Amniotic stem cell (primary cell): Measurements from ENCODE around the gene ADGRE1.
A peak's percentile ranks its signal among the peaks of the same experiment; 100 is the strongest.
"Not testable (repeated sequence)": the region's sequence is repeated elsewhere in the genome, so short reads cannot be mapped to it uniquely, and the experiment has no call there.

ENCODE experiments used
- DNase-seq: peaks from one replicate; lab custom pipeline; 2025; lab: John Stamatoyannopoulos, UW

The ADGRE1 gene, protein sequence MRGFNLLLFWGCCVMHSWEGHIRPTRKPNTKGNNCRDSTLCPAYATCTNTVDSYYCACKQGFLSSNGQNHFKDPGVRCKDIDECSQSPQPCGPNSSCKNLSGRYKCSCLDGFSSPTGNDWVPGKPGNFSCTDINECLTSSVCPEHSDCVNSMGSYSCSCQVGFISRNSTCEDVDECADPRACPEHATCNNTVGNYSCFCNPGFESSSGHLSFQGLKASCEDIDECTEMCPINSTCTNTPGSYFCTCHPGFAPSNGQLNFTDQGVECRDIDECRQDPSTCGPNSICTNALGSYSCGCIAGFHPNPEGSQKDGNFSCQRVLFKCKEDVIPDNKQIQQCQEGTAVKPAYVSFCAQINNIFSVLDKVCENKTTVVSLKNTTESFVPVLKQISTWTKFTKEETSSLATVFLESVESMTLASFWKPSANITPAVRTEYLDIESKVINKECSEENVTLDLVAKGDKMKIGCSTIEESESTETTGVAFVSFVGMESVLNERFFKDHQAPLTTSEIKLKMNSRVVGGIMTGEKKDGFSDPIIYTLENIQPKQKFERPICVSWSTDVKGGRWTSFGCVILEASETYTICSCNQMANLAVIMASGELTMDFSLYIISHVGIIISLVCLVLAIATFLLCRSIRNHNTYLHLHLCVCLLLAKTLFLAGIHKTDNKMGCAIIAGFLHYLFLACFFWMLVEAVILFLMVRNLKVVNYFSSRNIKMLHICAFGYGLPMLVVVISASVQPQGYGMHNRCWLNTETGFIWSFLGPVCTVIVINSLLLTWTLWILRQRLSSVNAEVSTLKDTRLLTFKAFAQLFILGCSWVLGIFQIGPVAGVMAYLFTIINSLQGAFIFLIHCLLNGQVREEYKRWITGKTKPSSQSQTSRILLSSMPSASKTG

DNA sequence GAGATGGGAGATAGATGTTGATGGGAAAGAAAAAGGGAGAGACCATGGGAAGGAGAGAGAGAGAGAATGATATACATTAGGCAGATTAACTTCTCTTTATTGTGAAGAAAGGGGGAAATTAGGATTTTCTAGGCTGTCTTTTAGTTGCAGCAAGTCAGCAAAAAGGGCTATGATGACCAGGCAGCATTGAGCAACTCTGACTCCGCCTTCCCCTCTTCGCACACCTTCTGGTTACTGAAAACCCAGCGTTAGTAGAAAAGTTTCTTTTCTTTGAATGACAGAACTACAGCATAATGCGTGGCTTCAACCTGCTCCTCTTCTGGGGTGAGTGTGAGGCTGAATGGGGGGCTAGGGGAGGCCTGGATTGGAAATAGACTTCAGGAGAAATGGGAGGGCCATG, at the start of gene ADGRE1:
ADGRE1 (plus strand) TSS at position 264 of the 400 bp plus-strand sequence; CDS start at position 294, 30 bp downstream.
- DNase-seq = no peak

DNA sequence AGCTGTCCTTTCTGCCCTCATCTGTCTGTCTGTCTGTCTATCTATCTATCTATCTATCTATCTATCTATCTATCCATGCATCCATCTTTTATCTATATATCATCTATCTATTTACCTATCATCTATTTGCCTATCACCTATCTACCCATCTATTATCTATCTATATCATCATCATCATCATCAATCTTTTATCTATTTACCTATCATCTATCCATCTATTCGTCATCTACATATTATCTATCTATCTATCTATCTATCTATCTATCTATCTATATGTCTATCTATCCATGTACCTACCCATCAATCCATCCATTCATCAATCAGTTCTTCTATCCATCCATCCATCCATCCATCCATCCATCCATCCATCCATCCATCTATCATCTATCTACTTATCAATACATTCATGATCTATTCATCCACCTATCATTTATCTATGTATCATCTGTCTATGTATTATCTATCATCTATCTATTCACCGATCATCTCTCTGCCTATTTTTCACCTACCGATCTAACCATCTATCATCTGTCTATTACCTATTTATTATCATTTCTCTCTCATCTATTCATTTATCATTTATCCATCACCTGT, 49.2 kb upstream of the ADGRE1 start:
- DNase-seq = no peak

DNA sequence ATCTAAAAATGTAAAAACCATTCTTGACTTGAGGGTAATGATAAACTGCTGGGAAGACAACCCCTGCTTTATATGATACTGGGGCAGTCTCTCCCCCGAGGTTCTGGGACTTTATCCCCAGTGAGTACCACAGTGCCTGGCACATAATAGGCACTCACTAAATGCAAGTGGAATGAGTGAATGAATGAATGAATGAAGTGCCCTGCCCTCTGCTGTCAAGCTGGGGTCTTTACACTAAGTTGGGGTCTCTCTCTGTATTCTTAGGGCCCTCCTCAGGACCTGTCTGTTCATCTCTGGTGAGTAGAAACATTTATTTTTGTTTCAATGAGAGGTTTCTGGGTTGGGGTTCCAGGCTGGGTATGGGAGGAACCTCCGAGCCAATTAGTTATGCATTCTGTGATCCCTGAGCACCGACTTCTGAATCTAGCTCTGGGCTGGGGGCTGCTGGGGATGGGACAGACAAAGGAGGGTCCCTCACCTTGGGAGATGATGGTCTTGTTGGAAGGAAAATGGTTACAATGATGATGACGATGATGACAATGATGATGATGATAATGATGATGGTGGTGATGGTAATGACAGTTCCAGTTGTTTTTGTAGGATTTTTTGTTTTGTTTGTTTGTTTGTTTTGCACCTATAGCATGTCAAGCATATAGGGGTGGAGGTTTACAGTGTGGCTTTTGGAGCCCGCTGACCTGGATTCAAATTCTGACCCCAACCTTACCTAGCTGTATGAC, 44.3 kb upstream of the ADGRE1 start:
- no peak for DNase-seq

DNA sequence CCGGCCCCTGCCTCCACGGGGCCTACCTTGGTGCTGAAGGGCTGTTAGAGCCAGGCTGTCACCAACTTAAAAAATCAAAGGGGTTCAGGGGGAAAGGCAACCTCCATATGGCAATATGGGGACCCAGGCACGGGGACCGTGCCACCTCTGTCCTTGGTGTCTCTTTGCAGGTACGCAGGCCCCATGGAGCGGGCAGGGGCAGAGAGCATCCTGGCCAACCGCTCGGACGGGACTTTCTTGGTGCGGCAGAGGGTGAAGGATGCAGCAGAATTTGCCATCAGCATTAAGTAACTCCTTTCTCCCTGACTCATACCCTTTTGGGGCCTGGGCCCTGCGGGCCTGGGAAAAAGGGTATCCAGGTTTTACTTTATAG, 39.6 kb upstream of the ADGRE1 start:
- DNase-seq = no peak

DNA sequence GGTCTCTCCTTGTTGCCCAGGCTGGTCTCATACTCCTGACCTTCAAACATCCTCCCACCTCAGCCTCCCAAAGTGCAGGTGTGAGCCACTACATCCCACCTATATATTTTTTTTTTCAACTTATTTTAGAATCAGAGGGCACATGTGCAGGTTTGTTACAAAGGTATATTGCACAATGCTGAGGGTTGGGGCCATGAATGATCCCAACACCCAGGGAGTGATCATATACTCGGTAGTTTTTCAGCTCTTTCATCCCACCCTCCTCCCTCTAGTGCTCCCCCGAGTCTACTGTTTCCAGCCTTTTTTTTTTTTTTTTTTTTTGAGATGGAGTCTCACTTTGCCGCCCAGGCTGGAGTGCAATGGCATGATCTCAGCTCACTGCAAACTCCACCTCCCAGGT, 38.4 kb upstream of the ADGRE1 start:
- DNase-seq = no peak

DNA sequence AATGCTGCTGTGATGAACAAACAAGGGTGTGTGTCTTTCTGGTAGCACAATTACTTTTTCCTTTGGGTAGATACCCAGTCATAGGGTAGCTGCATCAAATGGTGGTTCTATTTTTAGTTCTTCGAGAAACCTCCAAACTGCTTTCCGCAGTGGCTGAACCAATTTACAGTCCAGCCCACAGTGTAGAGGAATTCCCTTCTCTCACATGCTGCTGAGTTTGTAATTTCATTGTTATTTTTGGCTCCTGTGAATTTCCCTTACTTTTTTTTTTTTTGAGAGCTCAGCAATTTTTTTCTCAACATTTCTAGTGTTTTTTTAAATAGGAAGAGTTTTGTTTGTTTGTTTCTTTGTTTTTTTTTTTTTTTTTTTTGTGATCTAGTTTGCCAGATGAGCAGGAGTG, 37.5 kb upstream of the ADGRE1 start:
- DNase-seq = no peak

DNA sequence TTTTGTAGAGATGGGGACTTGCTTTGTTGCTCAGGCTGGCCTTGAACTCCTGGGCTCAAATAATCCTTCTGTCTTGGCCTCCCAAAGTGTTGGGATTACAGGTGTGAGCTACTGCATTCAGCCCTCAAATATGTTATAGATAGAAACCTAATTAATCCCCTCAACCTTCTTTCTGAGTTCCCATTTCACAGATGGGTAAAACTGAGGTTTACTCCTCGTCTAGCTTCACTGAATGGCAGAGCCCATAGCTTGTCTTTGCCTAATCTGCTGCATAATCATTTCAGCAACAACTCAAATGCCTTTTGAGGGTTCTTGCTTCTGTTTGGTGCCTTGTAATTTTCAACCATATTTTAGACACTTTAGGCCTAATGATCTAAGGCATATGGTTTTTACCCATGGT, 36.0 kb upstream of the ADGRE1 start:
- no peak for DNase-seq

DNA sequence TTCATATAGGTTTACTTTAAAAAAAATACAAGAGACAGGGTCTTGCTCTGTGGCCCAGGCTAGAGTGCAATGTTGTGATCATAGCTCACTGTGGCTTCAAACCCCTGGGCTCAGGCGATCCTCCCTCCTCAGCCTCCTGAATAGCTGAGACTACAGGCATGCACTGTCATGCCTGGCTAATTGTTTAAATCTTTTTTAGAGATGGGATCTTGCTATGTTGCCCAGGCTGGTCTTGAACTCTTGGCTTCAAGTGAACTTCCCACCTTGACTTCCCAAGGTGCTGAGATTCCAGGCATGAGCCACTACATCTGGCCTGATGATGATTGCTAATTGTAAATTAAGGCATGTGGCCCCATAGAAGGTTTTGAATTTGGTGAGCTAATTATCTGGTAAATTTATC, 35.4 kb upstream of the ADGRE1 start:
- DNase-seq = no peak

DNA sequence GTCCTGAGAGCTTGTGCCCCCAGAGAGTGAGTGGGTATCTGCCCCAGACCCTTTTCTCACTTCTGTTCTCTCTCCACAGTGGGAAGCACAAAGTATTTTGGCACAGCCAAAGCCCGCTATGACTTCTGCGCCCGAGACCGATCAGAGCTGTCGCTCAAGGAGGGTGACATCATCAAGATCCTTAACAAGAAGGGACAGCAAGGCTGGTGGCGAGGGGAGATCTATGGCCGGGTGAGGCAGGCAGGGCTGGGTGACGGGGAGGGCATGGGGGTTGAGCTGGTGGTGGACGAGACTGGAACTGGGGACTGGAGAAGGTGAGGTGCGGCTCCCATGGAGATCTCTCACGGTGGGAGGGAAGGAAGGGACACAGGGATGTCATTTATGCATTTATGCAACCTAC, 33.5 kb upstream of the ADGRE1 start:
- DNase-seq = no peak

DNA sequence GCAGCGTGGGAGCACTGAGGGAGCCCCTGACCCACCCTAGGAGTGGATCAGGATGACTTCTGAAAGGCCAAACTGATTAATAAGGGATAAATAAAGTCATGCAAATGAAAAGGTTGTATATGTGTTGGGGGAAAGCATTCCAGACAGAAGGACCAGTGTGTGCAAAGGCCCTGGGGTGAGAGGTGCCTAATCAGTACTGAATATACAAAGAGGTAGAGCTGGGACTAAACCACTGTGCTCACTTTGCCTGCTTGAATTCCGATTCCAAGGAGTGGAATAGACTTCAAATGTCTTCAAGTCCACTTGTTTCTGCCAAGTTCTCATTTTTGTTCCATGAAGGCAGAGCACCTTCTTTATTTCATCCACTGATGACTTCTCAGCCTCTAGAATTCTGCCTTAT, 32.6 kb upstream of the ADGRE1 start:
- no peak for DNase-seq

DNA sequence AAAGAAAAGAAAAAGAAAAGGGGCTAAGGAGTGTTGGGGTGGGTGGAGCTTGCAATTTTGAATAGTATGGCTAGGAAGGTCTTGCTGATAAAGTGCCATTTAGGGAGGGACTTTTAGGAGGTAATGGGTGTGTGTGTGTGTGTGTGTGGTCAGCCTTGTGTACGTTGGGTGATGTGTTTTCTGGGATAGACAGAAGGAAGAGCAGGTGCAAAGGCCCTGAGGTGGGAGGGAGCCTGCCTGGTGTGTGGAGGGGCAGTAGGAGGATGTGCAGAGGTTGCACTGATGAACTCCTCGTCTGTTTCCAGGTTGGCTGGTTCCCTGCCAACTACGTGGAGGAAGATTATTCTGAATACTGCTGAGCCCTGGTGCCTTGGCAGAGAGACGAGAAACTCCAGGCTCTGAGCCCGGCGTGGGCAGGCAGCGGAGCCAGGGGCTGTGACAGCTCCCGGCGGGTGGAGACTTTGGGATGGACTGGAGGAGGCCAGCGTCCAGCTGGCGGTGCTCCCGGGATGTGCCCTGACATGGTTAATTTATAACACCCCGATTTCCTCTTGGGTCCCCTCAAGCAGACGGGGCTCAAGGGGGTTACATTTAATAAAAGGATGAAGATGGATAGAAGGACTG, 30.5 kb upstream of the ADGRE1 start:
- no peak for DNase-seq

DNA sequence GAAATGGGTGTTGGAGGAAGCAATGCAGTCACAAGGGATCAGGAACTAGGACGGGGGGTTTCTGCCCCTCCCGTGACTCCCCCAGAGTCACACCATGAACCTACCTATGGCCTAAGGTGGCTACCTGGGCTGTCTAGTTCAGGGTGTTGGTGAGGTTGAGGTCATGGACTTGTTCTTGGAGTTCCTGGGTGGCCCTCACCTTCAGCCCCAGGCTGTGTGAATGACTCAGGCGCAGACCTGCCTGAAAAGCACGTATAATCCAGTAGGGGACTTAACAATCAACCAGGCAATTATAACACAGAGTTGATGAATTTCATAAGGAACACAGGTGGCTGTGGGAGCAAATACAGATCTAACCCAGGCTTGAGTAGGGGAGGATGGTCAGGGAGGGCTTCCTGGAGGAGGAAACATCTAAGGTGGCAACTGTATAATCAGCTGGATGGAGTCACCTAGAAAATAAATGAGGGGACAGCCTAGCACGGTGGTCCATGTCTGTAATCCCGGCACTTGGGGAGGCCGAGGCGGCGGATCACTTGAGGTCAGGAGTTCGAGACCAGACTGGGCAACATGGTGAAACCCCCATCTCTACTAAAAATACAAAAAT, 25.6 kb upstream of the ADGRE1 start:
- no peak for DNase-seq

DNA sequence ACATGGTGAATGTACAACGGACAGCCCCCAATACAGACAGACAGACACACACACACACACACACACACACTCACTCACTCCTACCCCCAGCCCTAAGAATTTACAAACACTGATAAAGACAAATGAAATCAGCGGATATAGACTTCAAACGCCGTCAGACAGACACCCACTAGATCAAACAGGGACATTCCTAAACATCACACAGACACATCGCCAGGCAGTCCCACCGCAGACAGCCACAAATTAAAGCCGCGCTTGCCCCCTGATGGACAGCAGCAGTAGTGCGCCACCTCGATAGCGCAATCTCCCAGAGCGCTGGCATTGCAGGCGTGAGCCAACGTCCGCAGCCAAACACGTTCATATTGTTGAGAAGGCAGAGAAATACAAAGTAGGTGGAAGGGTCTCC, 24.7 kb upstream of the ADGRE1 start:
- DNase-seq = peak; percentile 47

DNA sequence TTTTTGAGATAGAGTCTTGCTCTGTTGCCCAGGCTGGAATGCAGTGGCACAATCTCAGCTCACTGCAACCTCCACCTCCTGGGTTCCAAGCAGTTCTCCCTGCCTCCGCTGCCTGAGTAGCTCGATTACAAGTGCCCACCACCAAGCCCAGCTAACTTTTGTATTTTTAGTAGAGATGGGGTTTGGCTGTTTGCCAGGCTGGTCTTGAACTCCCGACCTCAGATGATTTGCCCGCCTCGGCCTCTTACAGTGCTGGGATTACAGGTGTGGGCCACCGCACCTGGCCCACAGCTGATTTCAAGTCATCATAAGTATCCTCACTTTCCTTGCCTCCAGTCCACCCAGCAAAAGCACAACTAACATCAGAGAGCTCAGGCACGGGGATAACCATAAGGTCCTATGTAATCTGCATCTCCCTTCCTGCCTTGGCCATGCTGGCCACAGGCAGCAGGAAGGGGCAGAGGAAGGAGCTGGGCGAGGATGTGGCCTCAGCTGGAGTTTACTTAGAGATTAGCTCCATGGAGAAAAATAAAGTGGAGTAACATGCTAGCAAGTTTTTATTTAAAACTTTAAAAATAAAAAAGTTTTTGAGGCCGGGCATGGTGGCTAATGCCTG, 22.9 kb upstream of the ADGRE1 start:
- DNase-seq = no peak

DNA sequence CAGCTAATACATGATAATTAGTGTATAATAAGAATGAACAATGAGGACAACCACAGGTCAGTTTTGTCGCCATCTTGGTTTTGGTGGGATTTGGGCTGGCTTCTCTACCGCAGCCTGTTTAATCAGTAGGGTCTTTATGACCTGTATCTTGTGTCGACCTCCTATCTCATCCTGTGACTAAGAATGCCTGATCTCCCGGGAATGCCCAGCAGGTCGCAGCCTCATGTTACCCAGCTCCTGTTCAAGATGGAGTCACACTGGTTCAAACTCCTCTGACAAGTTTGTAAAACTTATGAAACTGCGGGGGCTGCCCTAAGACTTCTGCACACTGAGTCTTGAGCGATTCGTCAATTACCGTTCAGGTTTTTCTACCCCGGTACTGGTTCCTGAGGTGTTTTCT, 21.5 kb upstream of the ADGRE1 start:
- no peak for DNase-seq

DNA sequence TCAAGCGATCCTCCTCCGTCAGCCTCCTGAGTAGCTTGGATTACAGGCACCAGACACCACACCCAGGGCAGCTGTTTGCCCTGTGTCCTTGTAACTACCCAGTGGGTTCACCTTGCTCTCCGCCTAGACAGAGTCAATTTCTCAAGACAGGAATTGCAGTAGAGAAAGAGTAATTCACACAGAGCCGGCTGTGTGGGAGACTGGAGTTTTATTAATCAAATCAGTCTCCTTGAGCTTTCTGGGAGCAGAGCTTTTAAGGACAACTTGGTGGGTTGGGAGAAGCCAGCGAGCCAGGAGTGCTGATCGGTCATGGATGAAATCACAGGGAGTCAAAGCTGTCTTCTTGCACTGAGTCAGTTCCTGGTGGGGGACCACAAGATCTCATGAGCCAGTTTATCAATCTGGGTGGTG, 20.6 kb upstream of the ADGRE1 start:
- DNase-seq = no peak

DNA sequence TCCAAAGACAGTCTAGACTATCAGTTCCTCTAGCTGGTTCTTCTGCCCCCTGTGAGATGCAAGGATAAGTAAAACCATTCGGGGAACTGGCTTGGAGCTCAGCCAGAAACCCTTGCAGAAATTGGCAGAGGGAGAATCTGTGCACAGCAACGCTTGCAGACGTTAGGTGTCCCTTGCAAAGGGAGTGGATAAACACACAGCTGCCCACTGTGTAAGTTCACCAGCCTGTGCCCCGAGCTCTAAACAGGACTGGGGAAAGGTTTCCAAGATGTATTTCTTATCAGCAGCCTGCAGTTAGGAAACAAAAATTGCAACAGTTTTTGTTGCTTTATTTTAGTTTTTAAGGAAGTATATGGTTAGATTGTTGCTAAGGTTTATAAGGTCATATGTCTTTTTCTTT, 19.0 kb upstream of the ADGRE1 start:
- no peak for DNase-seq

DNA sequence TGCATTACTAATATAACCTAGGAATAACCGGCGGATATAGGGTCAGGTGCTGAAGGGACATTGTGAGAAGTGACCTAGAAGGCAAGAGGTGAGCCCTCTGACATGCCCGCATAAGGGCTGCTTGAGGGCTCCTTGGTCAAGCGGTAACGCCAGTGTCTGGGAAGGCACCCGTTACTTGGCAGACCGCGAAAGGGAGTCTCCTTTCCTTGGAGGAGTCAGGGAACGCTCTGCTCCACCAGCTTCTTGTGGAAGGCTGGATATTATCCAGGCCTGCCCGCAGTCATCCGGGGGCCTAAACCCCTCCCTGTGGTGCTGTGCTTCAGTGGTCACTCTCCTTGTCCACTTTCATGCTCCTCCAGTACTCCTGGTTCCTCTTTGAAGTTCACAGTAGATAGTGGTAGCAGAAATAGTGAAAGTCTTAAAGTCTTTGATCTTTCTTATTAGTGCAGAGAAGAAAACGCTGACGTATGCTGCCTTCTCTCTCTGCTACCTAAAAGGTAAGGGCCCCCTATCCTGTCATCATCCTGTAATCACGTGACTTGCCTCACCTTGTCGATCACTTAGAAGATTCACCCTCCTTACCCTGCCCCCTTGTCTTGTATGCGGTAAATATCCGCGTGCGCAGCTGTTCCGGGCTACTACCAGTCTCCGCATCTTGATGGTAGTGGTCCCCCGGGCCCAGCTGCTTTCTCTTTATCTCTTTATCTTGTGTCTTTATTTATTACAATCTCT, 18.1 kb upstream of the ADGRE1 start:
- not testable (repeated sequence) for DNase-seq

DNA sequence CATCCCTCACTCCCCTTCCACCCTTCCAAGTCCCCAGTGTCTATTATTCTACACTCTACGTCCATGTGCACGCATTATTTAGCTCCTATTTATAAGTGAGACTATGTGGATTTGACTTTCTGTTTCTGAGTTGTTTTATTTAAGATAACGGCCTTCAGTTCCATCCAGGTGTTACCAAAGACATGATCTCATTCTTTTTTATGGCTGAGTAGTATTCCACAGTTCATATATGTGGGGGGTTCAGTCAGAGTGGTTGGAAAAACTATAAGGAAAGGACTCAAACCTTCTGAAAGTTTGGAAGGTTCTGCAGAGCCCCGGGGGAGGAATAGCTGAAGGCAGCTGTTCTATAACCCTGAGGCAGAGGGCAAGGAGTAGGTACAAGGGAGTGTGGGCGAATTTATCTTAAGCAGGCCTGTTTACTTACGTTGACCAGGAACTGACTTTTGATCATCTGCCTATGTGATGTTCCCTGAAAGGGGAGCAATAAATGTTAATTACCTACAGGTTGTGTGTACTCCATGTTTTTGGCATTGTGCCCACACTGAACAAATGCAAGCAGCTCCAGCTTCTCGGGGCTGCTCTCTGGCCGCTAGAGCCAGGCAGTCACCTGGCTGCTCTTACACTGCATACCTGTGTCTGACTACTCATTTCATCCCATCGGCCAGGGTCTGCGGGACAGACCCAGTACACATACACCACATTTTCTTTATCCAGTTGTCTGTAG, 13.5 kb upstream of the ADGRE1 start:
- no peak for DNase-seq
